HG02870 (cell line): ENCODE data around the gene DISC1.
"Not testable (repeated sequence)": the region's sequence is repeated elsewhere in the genome, so short reads cannot be mapped to it uniquely, and the experiment has no call there.

Experiments
- ATAC-seq: cut with Tn5 transposase; IDR thresholded peaks from one replicate; pipeline ENCODE4 v1.9.1; 2021; ENCODE audit warnings: mild to moderate bottlenecking, moderate library complexity; ENCODE audit not compliant: unreplicated experiment

Gene DISC1

DNA sequence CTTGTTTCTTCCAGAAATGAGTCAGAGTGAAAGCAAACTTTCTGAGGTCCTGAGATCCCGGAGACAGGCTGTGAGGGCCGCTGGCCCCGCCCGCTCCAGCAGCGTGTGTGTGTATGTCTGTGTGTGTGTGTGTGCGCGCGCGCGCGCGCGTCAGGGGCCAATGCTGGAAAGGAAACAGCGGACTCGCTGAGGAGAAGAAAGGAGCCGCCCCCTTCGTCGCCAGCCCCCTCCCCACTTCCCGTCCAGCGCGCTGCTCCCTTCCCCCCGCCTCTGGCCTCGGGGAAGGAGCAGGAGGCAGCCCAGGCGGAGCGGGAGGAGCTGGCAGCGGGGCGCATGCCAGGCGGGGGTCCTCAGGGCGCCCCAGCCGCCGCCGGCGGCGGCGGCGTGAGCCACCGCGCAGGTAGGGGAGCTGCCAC lies at the start of gene DISC1:
DISC1 (plus strand) TSS at position 256 of the 416 bp plus-strand sequence; CDS start at position 334, 78 bp downstream.
- ATAC-seq, result peak; percentile 43

DNA sequence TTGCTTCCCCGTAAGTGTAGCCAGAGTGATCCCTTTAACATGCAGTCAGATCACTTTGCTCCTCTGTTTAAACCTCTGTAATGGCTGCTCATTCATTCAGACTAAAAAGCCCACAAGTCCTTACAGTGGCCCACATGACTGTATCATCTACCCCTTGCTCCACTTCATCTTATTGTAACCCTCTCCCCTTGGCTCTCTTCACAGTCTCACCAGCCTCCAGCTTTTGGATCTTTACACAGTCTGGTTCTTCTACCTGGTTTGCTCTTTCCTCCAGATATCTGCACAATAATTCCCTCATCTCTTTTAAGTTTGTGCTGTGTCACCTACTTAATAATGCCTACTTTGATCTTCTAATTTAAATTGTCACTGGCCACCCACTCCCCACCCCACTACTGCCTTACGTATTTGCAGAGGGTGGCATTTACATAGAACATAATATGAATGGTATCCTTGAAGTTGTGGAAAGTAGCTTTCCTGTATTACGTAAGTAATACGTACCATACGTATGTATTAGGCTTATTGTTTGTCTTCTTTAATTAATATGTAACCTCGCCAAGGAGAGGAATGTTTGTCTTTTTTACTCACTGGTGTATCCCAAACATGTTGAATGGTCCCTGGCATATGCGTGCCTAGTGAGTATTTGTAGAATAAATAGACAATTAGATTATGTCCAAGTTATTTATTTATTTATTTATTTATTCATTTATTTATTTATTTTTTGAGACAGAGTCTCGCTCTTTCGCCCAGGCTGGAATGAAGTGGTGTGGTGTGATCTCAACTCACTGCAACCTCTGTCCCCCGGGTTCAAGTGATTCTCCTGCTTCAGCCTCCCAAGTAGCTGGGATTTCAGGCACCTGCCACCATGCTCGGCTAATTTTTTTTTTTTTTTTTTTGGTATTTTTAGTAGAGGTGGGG lies 49.5 kb upstream of the DISC1 start:
- ATAC-seq, result no peak

DNA sequence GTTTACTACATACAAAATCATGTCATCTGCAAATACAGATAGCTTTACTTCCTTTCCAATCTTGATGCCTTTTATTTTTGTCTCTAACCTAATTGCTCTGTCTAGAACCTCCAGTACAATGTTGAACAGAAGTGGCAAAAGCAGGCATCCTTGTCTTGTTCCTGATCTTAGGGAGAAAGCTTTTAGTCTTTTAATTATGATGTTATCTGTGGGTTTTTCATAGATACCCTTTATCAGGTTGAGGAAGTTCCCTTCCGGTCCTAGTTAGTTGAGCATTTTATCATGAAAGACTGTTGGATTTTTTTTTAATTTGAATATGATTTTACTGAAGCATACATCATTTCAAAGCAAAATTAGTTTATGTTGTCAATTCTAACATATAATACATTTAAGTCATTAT lies 45.7 kb upstream of the DISC1 start:
- ATAC-seq, result no peak

- ATAC-seq, result no peak
Measured at GRCh38 chr1:231581859-231582258, 44.7 kb upstream of the DISC1 start.

GRCh38 chr1:231583376-231583775 lies 43.2 kb upstream of the DISC1 start:
- ATAC-seq, result no peak

DNA sequence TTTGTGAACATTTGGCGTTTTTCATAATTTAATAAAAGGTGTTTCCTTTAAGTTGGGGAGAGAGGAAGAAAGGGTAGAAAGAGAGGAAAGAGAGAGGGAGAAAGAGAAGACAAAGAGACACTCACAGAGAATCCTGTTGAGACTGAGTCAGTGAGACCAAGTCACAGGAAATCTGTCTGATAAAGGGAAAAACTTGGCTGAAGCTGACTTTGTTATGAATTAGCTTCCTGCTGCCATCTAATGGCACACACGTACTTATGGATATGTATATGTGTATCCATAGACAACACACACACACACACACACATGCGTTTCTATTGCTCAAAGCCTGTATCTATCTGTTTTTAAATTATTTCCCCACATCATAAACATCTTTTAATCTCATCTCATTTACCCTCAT lies 42.5 kb upstream of the DISC1 start:
- ATAC-seq, result no peak

GRCh38 chr1:231584921-231585320 lies 41.7 kb upstream of the DISC1 start:
- no peak for ATAC-seq

- ATAC-seq, result no peak
Measured at GRCh38 chr1:231590453-231591198, 36.0 kb upstream of the DISC1 start.

DNA sequence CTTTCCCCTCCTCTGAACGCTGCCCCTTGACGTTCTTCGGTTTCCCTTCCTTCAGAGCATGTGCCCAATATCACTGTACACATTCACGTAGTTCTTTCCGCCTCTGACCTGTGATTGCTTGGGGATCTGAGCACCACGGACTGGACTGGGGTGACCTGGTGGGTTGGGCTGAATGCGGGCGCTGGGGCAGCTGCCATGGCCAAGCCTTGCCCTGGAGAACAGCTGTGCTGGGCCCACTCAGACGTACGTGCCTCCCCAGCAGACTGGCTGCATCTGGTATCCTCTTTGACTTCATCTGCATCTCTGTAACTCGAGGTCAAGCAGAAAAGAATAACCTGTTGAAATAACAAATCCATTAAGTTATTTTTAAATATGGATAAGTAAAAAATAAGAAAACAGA lies 35.1 kb upstream of the DISC1 start:
- no peak for ATAC-seq

DNA sequence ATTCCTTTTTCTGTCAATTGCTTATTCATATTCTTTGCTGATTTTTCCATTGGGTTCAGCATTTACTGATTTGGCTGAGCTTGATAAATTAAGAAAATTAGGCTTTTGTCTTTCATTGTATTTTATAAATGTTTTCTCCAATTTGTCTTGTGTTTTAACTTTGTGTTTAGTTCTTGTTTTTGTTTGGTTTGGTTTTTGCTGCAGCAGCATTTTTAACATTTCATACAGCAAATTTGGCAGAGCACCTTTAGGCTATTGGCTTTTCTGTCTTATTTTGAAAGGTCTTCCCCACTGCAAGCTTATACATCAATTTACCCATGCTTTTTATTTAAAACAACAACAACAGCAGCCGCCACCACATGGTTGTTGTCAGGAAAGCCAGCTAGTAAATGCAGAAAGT lies 33.8 kb upstream of the DISC1 start:
- no peak for ATAC-seq

GRCh38 chr1:231593264-231593663 lies 33.3 kb upstream of the DISC1 start:
- not testable (repeated sequence) for ATAC-seq

DNA sequence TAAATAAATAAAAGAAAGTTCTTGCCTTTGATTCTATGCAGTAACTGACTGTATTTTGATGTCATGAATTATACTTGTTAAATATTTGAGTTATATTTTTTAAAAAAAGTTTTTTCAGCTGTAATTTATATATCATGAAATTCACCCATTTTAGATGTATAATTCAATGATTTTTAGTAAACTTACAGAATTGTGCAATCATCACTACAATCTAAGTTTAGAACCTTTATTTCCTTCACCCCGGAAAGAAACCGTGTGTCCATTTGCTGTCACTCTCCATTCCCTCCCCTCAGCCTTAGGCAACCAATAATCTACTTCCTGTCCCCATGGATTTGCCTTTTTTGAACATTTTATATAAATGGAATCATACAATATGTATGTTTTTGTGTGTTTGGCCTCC lies 32.5 kb upstream of the DISC1 start:
- no peak for ATAC-seq

- no peak for ATAC-seq
Measured at GRCh38 chr1:231594749-231595148, 31.8 kb upstream of the DISC1 start.

DNA sequence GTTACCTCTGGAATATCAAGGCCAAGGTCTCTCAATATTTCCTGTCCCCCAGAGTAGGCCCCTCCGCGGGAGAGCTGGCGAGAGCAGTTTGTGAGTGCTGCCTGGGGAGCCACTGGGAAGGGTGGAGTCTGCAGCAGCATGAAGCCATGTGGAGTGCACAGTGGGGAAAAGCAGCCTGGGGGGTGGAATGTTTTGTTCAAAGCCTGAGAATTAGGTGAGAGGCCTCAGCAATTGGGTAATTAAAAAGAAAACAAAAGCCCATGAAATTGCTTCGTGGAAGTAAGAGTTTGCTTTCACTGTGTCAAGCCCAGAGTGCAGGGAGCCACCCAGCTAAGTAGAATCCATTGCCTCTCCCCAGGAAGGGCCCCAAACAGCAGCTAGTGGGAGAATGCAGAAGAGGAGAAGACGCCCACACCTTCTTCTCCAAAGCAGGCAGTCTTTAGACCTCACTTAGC lies 30.2 kb upstream of the DISC1 start:
- ATAC-seq, result no peak

- ATAC-seq, result no peak
Measured at GRCh38 chr1:231597971-231598370, 28.6 kb upstream of the DISC1 start.

DNA sequence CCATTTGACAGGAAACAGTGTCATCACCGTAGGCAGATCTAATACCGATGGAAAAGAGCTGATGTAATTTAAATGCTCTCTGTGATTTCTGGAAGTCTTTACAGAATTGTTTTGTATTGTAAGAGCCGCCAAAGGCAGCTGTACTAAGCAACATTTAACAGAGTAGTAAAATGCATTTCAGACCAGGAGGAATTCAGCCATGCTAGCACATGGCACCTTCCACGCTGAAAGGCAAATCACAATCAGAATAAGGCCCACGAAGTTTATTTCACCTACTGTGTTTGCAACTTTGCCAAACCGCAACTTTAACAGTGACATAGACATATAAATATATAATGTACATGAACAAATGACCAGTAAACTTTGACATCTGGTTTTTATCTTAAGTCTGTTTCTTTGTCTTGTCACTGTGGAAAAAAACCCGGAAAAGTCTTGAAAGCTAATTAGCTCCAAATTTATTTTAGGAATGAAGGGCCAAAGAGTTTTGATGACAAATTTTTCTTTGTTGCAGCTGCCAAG lies 26.1 kb upstream of the DISC1 start:
- ATAC-seq, result no peak

DNA sequence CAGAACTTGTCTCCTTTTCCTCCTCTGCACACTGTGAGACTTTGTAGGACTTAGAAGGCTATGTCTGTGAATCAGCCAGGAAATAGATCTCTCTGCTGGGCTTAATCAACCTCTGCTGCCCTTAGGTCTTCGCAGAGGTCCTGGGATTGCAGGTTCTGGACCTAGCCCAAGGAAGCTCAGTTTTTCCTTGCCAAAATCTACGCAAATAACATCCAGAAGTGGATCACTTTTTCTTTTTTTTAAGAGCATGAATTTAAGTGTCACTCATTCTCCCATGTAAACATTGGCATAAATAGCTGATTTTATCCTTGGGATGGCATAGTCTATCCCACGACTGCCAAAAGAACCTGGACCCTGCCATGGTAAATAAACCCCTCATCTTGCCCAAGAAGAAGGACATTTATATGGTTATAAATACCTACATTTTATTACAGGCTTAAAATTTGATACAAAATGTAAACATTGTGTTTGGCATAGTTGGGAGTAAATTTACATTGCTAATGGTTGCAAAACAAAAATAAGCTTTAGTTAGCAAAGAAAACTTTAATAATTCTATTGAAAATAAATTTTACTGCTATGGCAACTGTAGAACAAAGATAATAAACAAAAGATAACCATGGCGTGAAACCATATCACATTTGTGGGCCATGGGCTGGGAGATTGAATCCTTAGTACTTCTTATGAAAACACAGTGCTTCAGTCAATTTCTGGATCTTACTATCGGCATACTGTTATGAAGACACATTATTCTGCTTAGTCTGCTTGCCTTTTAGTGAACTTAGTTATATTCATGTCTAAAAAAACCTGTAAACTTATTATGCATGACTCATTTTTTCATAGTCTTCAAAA lies 24.5 kb upstream of the DISC1 start:
- no peak for ATAC-seq

GRCh38 chr1:231602673-231602984 lies 24.0 kb upstream of the DISC1 start:
- ATAC-seq, result no peak

- no peak for ATAC-seq
Measured at GRCh38 chr1:231603598-231604275, 22.9 kb upstream of the DISC1 start.

GRCh38 chr1:231604276-231604621 lies 22.3 kb upstream of the DISC1 start:
- no peak for ATAC-seq
